ES-I3 (cell line): ENCODE data around the gene EIF3I.

Experiments
- H3K36me3 ChIP-seq: 2 replicates; pipeline ENCODE4 v1.6.1; 2013; ENCODE audit warnings: mild to moderate bottlenecking, low read length, control low read depth, moderate library complexity; ENCODE audit not compliant: insufficient read depth
- H3K4me1 ChIP-seq: 2 replicates; pipeline ENCODE4 v1.6.1; 2013; ENCODE audit warnings: mild to moderate bottlenecking, control low read depth, low read length; ENCODE audit not compliant: insufficient read depth
- H3K9ac ChIP-seq: 2 replicates; pipeline ENCODE4 v1.6.1; 2013; ENCODE audit warnings: low read depth, mild to moderate bottlenecking, low read length, moderate library complexity
- H3K9me3 ChIP-seq: 2 replicates; pipeline ENCODE4 v1.6.1; 2013; ENCODE audit warnings: mild to moderate bottlenecking, low read length, moderate library complexity; ENCODE audit not compliant: control insufficient read depth, insufficient read depth

Gene EIF3I

DNA sequence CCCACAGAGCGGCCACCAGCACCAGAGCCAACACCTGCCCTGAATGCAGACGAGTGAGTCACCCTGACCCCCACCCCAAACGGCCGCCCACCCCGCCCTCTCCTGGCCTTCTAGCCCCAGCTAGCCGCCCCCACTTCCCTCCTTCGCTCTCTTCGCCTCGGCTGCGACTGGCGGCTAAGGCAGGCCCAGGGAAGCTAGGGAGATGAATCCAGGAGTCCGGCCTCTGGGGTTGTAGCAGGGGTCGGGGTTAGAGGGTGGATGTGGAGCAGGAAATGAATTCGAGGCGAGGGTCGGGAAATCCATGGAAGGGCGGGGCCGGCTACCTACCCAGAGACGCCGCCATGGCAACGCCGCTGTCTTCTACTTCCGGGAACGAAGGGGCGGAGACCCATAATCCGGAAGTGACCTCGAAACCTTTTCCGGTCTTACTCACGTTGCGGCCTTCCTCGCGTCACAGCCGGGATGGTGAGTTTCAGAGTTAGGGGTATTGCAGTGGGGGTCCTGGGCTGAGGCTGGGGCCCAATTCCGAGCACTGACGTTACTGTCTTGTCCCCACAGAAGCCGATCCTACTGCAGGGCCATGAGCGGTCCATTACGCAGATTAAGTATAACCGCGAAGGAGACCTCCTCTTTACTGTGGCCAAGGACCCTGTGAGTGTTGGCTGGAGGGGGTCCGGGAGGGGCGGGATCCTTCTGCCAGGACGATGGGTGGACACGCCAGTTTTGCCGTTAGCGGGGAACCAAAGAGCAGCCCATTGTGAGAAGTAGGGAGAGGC, at the start of gene EIF3I, which contains the start of gene TMEM234:
EIF3I (plus strand) TSS at position 428 of the 776 bp plus-strand sequence; CDS start at position 463, 35 bp downstream.
TMEM234 (minus strand) TSS at position 374 of the 776 bp plus-strand sequence; CDS start at position 343, 31 bp downstream.
- Histone ChIP-seq H3K9me3 (no peaks in the 10 kb centered on the region), H3K9ac (peak within 1 kb of the TSS; percentile 96)

DNA sequence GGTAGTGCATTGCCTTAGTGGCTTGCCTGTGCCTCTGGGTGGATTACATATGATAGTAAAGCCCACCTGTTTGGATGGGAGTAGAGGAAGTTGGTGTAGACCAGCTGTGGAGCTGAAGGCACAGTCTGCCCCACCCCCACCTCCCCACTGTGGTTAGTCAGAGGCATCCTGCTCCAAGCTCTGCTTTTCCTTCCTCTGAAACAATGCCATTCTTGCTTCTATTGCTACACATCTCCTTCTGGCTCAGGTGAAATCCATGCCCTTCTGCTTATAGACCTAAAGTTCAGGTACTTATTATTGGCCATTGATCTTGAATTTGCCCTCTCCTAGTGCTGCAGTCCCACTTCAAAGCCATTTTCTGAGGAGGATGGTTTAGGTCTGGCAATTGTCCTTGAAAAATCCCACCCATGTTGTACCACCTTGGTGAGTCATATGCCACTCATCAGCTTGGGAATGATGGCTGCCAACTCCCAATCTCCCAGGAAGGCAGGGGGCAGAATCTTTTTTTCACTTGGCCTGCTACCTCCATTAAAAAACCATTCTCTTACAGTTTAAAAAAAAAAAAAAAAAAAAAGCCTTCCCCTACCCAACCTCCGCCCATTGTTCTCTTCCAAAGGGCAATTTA, 49.5 kb upstream of the EIF3I start:
- H3K9me3 ChIP-seq = no peaks in the 10 kb centered on the region
- H3K9ac ChIP-seq = no peak overlapping the region
- H3K36me3 ChIP-seq = peaks cover 33% of the 10 kb centered on the region
- H3K4me1 ChIP-seq = no peaks in the 10 kb centered on the region

More for the DNA sequence above, at the start of gene EIF3I, which contains the start of gene TMEM234:
- Histone ChIP-seq H3K36me3 (peaks cover 15% of the 10 kb centered on the region; the same call in 1 of the 2 replicates), H3K4me1 (peaks cover 10% of the 10 kb centered on the region)

DNA sequence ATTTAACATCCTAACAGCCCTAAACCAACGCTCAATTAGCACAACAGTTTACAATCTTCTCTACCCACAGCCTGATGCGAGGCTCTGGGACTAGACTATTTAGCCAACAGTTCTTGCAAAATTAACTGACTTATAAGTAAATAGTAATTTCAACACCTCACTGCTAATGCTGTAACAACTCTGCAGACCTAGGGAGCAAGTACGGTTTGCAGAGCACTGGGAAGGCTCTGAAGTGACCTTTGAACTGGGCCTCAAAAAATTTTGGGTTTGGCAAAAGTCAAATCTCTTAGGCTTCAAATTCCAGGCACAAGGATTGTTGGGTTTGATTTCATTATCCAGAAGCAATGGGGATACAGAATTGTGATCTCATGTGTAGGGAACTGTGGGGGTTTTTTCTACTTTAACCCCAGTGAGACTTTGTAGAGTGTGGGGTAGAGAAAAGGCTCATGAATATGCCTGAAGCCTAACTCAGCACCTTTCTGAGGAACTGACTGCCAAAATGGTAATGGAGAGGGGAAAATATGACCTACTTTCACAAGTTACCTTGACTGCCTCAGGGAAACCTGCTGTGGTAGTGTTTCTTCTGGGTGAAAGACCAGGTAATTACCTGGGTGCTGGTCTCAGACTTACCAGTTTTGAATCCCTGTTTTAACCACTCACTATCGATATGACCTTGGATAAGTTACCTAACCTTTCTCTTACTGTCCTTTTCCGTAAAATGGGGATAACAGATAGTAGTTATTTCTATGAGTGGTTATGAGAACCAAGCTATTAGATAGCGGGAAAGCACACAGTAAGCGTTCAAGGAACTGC, 43.6 kb upstream of the EIF3I start:
- H3K36me3 ChIP-seq = peaks cover 3% of the 10 kb centered on the region; the same call in 1 of the 2 replicates
- H3K9me3 ChIP-seq = no peaks in the 10 kb centered on the region
- peaks cover 20% of the 10 kb centered on the region for H3K4me1 ChIP-seq
- H3K9ac ChIP-seq = peak overlapping the region; percentile 65

DNA sequence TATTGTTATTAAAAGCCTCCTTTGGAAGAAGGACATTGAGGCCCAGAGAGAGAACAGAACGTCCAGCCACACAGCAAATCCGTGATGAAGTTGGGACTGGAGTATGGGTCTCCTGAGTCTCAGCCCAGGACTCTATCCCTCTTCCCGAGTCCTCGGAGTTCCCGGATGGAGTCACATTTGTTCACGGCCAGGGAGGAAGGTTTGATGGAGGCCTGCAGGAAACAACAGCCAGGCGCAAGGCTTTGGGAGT, 43.1 kb upstream of the EIF3I start:
- Histone ChIP-seq H3K9ac (peak overlapping the region; percentile 65), H3K9me3 (no peaks in the 10 kb centered on the region), H3K36me3 (peaks cover 6% of the 10 kb centered on the region; the same call in 1 of the 2 replicates), H3K4me1 (peaks cover 20% of the 10 kb centered on the region)

DNA sequence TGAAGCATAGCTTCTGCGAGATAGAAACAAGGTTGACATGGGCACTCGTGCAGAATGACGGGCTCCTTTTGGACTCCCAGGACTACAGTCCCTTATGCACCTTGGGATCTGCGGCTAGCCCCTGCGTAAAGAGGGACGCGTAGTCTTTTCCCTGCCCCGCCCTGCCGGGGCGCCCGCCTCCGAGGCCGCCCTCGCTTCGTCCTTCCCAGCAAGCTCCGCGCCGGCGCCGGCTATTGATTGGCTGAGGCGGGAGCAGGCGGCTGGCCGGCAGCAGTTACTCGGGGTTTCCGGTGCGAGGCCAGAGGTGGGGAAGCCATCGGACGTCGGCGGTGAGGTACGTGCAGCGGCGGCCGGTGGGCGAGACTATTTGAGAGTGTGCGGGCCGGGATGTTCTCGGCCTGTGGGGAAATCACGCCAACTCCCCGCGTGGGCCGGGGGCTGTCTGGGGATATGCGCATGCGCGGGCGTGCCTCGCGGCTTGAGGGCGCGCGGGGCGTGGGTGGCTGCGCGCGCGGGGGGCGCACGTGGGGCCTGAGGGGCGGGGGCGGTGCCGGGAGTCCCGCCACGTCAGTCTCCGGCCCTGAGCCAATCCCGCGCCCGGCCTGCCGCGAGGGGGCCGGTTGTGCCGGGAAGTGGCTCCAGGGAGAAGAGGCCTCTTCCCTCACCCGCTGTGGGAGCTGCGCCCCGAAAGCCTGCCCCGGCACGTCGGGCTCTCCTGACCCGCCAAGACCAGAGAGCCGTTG, 42.6 kb upstream of the EIF3I start, which contains the start of gene TXLNA:
TXLNA (plus strand) TSS at position 233 of the 743 bp plus-strand sequence. CDS start 671 bp downstream, outside the sequence.
- peak within 1 kb of the TSS; percentile 65 for H3K9ac ChIP-seq
- peaks cover 20% of the 10 kb centered on the region for H3K4me1 ChIP-seq
- peaks cover 6% of the 10 kb centered on the region for H3K36me3 ChIP-seq
- H3K9me3 ChIP-seq = no peaks in the 10 kb centered on the region

DNA sequence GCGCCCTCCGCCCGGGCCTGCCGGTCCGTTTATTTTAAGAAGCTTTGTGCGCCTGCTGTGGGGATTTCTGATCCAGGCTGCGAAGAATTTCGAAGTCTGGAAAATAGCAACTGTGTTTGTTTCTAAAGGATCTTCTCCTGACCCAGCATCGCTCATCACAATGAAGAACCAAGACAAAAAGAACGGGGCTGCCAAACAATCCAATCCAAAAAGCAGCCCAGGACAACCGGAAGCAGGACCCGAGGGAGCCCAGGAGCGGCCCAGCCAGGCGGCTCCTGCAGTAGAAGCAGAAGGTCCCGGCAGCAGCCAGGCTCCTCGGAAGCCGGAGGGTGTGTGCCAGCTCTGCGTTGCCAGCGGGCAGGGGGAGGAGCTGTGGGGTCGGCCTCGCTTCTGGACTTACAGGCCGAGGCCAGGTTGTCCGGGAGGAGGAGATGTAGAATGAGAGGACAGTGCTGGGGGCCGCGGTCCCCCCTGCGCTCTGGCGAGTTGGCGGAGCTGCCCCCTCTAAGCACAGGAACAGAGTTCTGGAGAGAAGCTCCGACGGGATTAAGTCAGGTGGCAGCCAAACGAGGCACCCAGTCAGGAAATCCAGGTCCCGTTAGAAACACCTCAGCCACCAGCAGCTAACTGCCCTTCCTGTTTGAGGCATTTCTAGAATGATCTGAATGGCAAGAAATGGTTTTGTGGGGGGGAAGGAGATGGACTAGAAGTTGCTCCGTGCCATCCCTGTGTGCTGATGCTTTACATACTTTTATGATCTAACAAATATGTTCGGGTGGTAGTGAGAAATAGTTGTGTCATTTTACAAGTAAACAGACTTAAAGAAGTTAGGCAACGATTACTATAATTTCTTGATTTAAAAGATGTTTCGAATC, 41.8 kb upstream of the EIF3I start:
- H3K9me3 ChIP-seq = no peaks in the 10 kb centered on the region
- H3K36me3 ChIP-seq = peaks cover 3% of the 10 kb centered on the region
- H3K4me1 ChIP-seq = peaks cover 20% of the 10 kb centered on the region
- peak overlapping the region; percentile 65 for H3K9ac ChIP-seq

DNA sequence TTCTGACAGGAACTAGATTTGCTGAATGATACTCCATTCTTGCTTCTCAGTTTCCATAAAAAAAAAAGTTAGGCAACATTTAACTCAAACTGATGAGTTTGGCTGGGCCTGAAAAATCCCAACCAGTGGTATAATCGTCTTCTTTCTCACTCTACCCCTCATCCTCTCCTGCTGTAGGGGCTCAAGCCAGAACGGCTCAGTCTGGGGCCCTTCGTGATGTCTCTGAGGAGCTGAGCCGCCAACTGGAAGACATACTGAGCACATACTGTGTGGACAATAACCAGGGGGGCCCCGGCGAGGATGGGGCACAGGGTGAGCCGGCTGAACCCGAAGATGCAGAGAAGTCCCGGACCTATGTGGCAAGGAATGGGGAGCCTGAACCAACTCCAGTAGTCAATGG, 41.1 kb upstream of the EIF3I start:
- H3K9me3 ChIP-seq = no peaks in the 10 kb centered on the region
- peaks cover 20% of the 10 kb centered on the region for H3K4me1 ChIP-seq
- H3K36me3 ChIP-seq = peaks cover 3% of the 10 kb centered on the region
- peak overlapping the region; percentile 65 for H3K9ac ChIP-seq

DNA sequence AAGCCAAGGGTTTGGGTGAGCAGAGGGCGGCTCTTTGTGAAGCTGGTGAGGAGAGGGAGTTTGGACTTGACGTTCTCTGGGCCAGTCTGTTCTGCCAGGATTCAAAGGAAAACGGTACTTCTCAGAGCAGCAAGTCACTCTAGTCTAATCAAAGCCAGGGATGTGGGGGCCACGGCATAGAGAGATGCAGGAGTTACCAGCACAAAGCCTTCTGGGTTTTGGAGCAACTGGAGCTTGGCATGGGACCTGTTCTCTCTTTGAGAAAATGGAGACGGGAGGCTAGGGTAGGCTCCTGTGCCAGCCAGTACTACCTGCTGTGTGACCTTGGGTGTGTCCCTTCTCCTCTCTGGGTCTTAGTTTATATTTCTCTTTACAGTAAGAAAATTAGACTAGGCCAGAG, 40.6 kb upstream of the EIF3I start:
- Histone ChIP-seq H3K4me1 (peaks cover 20% of the 10 kb centered on the region), H3K9me3 (no peaks in the 10 kb centered on the region), H3K36me3 (peaks cover 7% of the 10 kb centered on the region), H3K9ac (no peak overlapping the region)

DNA sequence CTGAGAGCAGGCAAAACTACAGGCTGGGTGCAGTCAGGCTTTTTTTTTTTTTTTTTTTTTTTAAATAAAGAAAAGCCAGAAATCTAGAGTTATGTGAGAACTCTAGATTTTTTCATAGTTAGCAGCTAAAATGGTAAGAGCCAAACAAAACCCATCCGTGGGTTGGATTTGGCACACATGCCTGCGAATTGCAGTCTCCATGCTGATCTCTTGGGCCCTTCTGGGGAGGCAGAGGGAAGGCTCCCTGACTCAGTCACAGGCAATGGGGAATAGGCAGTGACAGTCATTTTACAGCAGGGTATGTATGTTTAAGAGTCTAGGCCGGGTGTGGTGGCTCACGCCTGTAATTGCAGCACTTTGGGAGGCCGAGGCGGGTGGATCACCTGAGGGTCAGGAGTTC, 40.1 kb upstream of the EIF3I start:
- Histone ChIP-seq H3K9me3 (no peaks in the 10 kb centered on the region), H3K9ac (no peak overlapping the region), H3K4me1 (peaks cover 20% of the 10 kb centered on the region), H3K36me3 (peaks cover 11% of the 10 kb centered on the region)

DNA sequence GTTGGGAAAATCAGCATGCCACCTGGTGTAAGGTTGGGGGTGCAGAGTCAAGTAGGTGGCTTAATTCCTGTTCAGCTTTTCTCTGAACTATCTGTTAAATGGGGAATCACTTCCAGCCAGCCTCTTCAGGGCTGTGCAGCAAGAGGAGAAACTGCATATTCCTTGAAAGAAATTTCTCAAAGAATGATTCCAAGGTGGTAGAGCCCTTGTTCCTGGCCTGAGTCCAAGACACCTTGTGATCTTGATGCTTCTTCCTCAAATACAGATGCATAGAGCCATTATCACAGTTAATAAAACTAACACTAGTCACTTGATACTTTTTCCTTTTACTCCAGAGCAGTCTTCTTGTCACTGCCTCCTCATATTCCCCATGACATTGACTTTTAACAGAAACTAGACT, 37.6 kb upstream of the EIF3I start:
- peaks cover 22% of the 10 kb centered on the region for H3K36me3 ChIP-seq
- H3K9me3 ChIP-seq = no peaks in the 10 kb centered on the region
- H3K9ac ChIP-seq = no peak overlapping the region
- 0 out of 2 replicates have a peak, but pooled peaks cover 7% of the 10 kb centered on the region for H3K4me1 ChIP-seq

DNA sequence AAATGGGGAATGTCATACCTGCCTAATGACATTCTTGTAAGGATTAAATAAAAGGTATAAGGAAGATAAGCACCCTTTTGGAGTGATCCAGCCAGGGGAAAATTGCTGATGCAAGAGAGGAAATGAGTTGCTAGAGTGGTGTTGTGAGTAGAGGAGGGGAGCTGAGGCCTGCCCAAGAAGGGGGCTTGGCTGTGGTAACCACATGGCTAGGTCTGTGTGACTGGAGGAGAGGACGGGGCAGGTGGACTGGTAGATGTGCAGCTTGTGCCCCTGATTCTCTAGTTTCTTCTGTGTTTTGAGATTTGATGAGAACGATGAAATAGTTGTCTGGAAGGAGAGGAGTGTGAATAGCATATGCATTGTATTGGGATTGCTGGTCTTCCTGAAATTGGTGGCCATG, 36.1 kb upstream of the EIF3I start:
- 0 out of 2 replicates have a peak, but pooled peaks cover 1% of the 10 kb centered on the region for H3K4me1 ChIP-seq
- no peaks in the 10 kb centered on the region for H3K9me3 ChIP-seq
- peaks cover 31% of the 10 kb centered on the region for H3K36me3 ChIP-seq
- H3K9ac ChIP-seq = no peak overlapping the region

DNA sequence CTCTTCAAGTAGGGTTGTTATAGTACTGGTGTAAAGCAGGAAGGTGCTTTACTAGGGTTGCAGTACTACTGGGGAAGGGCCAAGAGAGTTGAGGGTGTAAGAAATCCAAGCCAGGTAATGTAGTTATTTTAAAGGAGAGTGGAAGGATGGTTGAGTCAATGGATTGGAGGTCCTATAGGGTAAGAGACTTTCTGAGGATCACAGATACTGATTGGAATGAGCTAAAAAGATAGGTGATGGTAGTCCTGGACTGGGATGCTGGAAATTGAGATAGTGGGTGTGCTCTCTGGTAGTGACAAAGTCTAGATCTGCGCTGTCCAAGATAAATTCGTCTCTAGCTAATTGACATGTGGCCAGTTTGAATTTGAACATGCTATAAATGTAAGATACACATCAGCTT, 35.7 kb upstream of the EIF3I start:
- Histone ChIP-seq H3K36me3 (peaks cover 34% of the 10 kb centered on the region), H3K9ac (no peak overlapping the region), H3K4me1 (no peaks in the 10 kb centered on the region), H3K9me3 (no peaks in the 10 kb centered on the region)

DNA sequence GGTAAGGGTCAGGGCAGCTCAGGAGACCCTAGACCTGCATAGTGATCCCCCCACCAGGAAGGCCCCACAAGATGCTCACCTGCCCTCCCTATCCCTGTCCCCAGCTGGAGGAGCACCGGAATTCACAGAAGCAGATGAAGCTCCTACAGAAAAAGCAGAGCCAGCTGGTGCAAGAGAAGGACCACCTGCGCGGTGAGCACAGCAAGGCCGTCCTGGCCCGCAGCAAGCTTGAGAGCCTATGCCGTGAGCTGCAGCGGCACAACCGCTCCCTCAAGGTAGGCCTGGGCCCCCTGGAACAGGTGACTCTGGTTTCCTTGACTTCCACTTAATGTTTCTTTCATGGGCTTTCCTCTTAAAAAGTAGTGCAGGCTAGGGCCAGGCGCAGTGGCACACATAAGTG, 34.4 kb upstream of the EIF3I start:
- Histone ChIP-seq H3K36me3 (peaks cover 39% of the 10 kb centered on the region), H3K4me1 (no peaks in the 10 kb centered on the region), H3K9me3 (no peaks in the 10 kb centered on the region), H3K9ac (no peak overlapping the region)
